Retinal pigment epithelial cell (primary cell): ENCODE results near the gene PCDH1.
A peak's percentile ranks its signal among the peaks of the same experiment; 100 is the strongest.
"Not testable (repeated sequence)": the region's sequence is repeated elsewhere in the genome, so short reads cannot be mapped to it uniquely, and the experiment has no call there.

ENCODE experiments used
- DNase-seq: peaks from one replicate; pipeline ENCODE4 v3.0.0-alpha.2; 2010; ENCODE audit warnings: low read depth
- H3K4me3 ChIP-seq: 2 replicates; pipeline ENCODE4 v1.5.1; 2011; ENCODE audit warnings: mild to moderate bottlenecking, low read length, control low read depth, moderate library complexity
- CTCF ChIP-seq: conservative IDR thresholded peaks from 2 replicates; pipeline ENCODE4 v1.5.1; 2011; ENCODE audit warnings: low read depth, low read length, control low read depth, inconsistent platforms

The PCDH1 gene

GRCh38 chr5:141878186-141878710 lies at the start of gene PCDH1:
PCDH1 (minus strand) TSS chr5:141878410; CDS start chr5:141878262, 148 bp downstream.
- H3K4me3 ChIP-seq = peak within 1 kb of the TSS; percentile 69
- TF ChIP-seq CTCF = no peak
- DNase-seq = no peak

- DNase-seq = no peak
- H3K4me3 ChIP-seq = no peak overlapping the region
- no peak for TF ChIP-seq CTCF
Observed at GRCh38 chr5:141926434-141926833, 48.2 kb upstream of the PCDH1 start.

GRCh38 chr5:141923448-141924313 lies 45.5 kb upstream of the PCDH1 start, which contains the start of gene DELE1:
DELE1 (plus strand) TSS chr5:141923871; CDS start chr5:141923942, 71 bp downstream.
- no peak for TF ChIP-seq CTCF
- H3K4me3 ChIP-seq = peak within 1 kb of the TSS; percentile 81
- DNase-seq = peak; percentile 76

GRCh38 chr5:141922827-141923447 lies 44.7 kb upstream of the PCDH1 start:
- H3K4me3 ChIP-seq = peak overlapping the region; percentile 81
- DNase-seq = not testable (repeated sequence)

- TF ChIP-seq CTCF = no peak
- no peak overlapping the region for H3K4me3 ChIP-seq
- DNase-seq = no peak
Observed at GRCh38 chr5:141920771-141921170, 42.6 kb upstream of the PCDH1 start.

GRCh38 chr5:141919218-141920119 lies 41.3 kb upstream of the PCDH1 start:
- no peak for DNase-seq
- H3K4me3 ChIP-seq = no peak overlapping the region
- TF ChIP-seq CTCF = no peak

- DNase-seq = no peak
- TF ChIP-seq CTCF = no peak
- no peak overlapping the region for H3K4me3 ChIP-seq
Observed at GRCh38 chr5:141917760-141918159, 39.5 kb upstream of the PCDH1 start.
